Stimulated activated naive CD8-positive, alpha-beta T cell treated with anti-CD3 and anti-CD28 coated beads, Interleukin-15, amount 100 ng/mL, for 72 hours (primary cell): ENCODE results near the gene CAP2.
A peak's percentile ranks its signal among the peaks of the same experiment; 100 is the strongest.

Experiments used
- ATAC-seq: fragments of 150-1000 bp; cut with Tn5 transposase; 2 replicates; pipeline ENCODE4 v1.10.0; 2021; ENCODE audit warnings: mild to moderate bottlenecking, moderate library complexity
- DNase-seq, 2 donors: peaks; one replicate each; pipeline ENCODE4 v3.0.0; 2021 to 2022
- H3K27ac Mint-ChIP-seq, 2 donors: one replicate each; pipeline ENCODE4 v1.8.0; 2022; ENCODE audit warnings: mild to moderate bottlenecking in 2 of 2, mixed read lengths in 2 of 2, moderate library complexity in 2 of 2
- H3K27me3 Mint-ChIP-seq: one replicate; pipeline ENCODE4 v1.8.0; 2022; ENCODE audit warnings: mixed read lengths
- H3K4me1 Mint-ChIP-seq: one replicate; pipeline ENCODE4 v1.8.0; 2022; ENCODE audit warnings: mild to moderate bottlenecking, mixed read lengths
- H3K4me3 Mint-ChIP-seq, 2 donors: one replicate each; pipeline ENCODE4 v1.8.0; 2022; ENCODE audit warnings: mild to moderate bottlenecking in 2 of 2, mixed read lengths in 2 of 2, moderate library complexity in 1 of 2
- H3K9me3 Mint-ChIP-seq, 2 donors: one replicate each; pipeline ENCODE4 v1.8.0; 2022; ENCODE audit warnings: mixed read lengths in 2 of 2

Gene CAP2

GRCh38 chr6:17448165-17448564 lies 54.8 kb downstream of the CAP2 start:
- Mint-ChIP-seq H3K4me1 (no peaks in the 10 kb centered on the region), H3K27me3 (peaks cover 8% of the 10 kb centered on the region), H3K27ac (no peak overlapping the region), H3K9me3 (no peaks in the 10 kb centered on the region), H3K4me3 (no peak overlapping the region)
- no peak for ATAC-seq
- no peak for DNase-seq

DNA sequence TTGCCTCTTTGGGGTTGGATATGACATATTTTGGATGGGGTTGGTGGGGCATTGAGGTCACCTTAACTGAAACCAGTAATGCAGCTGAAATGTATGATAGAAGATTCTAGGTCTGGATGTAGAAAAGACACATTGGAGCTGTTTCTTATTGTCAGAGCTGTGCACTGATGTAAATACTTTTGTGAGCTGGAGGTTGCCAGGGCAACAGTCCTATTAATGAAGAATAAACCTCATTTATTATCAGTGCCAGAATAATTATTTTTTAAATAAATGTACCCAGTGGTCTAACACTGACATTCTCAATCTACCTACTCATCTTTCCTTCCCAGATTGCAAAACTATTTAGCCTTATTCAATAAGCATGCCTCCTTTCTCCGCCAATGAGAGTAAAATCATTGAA lies 57.0 kb downstream of the CAP2 start:
- Mint-ChIP-seq H3K9me3 (no peaks in the 10 kb centered on the region), H3K27me3 (peaks cover 8% of the 10 kb centered on the region), H3K27ac (no peak overlapping the region), H3K4me1 (no peaks in the 10 kb centered on the region), H3K4me3 (no peak overlapping the region)
- no peak for ATAC-seq
- DNase-seq, result no peak

DNA sequence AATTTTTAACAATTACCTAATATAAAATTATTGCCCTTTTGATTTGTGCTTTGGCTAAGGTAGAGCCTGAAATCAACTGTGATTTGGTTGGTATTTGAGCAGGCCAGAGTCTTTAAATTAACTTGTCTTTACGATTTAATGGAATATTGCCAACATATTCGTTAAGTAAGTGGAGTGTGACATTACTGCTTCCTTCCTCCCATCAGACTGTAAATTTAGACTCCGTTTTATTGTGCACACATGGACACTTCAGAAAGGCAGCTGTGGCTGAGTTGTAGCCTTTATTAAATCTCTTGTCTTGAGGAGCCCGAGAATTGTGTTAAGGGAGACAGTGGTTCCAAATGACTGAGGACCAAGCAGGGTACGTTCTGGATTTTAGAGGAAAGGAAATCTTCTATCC lies 57.4 kb downstream of the CAP2 start:
- no peak overlapping the region for H3K27ac Mint-ChIP-seq
- H3K27me3 Mint-ChIP-seq, result peaks cover 12% of the 10 kb centered on the region
- DNase-seq, result no peak
- no peaks in the 10 kb centered on the region for H3K9me3 Mint-ChIP-seq
- H3K4me1 Mint-ChIP-seq, result no peaks in the 10 kb centered on the region
- no peak for ATAC-seq
- no peak overlapping the region for H3K4me3 Mint-ChIP-seq

DNA sequence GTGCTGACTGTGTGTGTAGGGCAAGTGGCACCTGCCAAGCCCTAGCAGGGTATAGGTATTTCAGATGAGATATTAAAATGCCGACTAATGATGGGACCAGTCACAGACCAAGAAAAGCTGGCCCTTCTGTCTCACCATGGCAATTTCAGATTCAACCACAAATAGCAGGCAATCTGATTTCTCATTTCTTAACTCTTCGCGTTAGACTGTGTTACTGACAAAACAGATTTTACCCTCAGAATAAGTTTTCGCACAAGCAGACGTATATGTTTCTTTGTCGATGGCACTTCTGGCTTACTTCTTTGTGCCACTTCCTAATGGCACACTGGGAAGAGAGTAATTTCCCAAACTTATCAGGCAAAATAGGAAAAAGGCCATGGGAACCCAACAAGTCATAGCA lies 58.7 kb downstream of the CAP2 start:
- DNase-seq (no peak), ATAC-seq (no peak)
- Mint-ChIP-seq H3K4me3 (no peak overlapping the region), H3K4me1 (no peaks in the 10 kb centered on the region), H3K9me3 (no peaks in the 10 kb centered on the region), H3K27me3 (peaks cover 24% of the 10 kb centered on the region), H3K27ac (no peak overlapping the region)

GRCh38 chr6:17454316-17455005 lies 61.1 kb downstream of the CAP2 start:
- H3K27ac Mint-ChIP-seq, result no peak overlapping the region
- DNase-seq (no peak), ATAC-seq (no peak)
- no peak overlapping the region for H3K4me3 Mint-ChIP-seq
- no peaks in the 10 kb centered on the region for H3K4me1 Mint-ChIP-seq
- H3K27me3 Mint-ChIP-seq, result peaks cover 46% of the 10 kb centered on the region
- H3K9me3 Mint-ChIP-seq, result no peaks in the 10 kb centered on the region

- Mint-ChIP-seq H3K4me1 (no peaks in the 10 kb centered on the region), H3K27ac (no peak overlapping the region), H3K27me3 (peaks cover 48% of the 10 kb centered on the region), H3K4me3 (no peak overlapping the region), H3K9me3 (no peaks in the 10 kb centered on the region)
- no peak for DNase-seq
- no peak for ATAC-seq
Observed at GRCh38 chr6:17455919-17456318, 62.5 kb downstream of the CAP2 start.

GRCh38 chr6:17456711-17457110 lies 63.3 kb downstream of the CAP2 start:
- no peaks in the 10 kb centered on the region for H3K4me1 Mint-ChIP-seq
- DNase-seq (no peak), ATAC-seq (no peak)
- H3K27ac Mint-ChIP-seq, result no peak overlapping the region
- H3K4me3 Mint-ChIP-seq, result no peak overlapping the region
- no peaks in the 10 kb centered on the region for H3K9me3 Mint-ChIP-seq
- H3K27me3 Mint-ChIP-seq, result peaks cover 48% of the 10 kb centered on the region

DNA sequence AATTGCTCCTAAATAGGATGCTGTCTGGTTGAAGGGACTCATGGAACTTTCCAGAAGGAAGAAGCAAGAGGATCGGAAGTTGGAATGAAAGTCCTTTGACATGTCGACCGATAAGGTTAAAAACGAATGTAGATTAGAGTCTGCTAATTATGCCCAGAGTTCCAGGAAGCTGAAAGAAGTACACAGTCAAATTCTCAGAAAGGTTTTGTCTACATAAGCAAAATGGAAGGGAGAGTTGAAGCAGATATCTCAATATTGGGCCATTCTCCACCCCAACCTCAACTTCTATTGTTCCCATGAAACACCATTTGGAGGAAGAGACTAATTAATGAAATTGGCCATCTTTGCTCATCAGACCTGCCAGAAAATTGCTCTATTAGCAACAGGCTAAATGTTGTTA lies 64.0 kb downstream of the CAP2 start:
- H3K4me1 Mint-ChIP-seq, result no peaks in the 10 kb centered on the region
- no peaks in the 10 kb centered on the region for H3K9me3 Mint-ChIP-seq
- no peak overlapping the region for H3K27ac Mint-ChIP-seq
- peaks cover 45% of the 10 kb centered on the region for H3K27me3 Mint-ChIP-seq
- ATAC-seq, result no peak
- H3K4me3 Mint-ChIP-seq, result no peak overlapping the region
- no peak for DNase-seq

DNA sequence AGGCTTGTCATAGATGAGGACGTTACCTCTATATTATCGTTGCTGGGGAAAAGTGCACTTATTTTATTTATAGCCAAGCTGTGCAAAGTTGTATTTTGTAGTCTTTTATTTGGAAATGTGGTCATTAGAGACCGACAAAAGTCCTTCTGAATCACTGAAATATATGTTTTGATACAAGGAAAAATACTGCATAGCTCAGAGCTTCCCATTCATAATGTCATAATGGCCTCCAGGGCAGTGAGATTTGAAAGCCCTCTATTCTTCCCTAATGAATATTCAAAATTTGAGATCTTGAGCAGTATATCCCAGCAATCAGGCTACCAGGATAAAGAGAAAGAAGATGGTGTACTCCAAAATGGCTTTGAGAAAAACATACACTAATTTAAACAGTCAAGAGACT lies 64.6 kb downstream of the CAP2 start:
- peak overlapping the region in 1 of 2 donors; percentile 27 for H3K27ac Mint-ChIP-seq
- peaks cover 41% of the 10 kb centered on the region for H3K27me3 Mint-ChIP-seq
- no peak overlapping the region for H3K4me3 Mint-ChIP-seq
- no peak for DNase-seq
- no peaks in the 10 kb centered on the region for H3K4me1 Mint-ChIP-seq
- ATAC-seq, result no peak
- no peaks in the 10 kb centered on the region for H3K9me3 Mint-ChIP-seq

DNA sequence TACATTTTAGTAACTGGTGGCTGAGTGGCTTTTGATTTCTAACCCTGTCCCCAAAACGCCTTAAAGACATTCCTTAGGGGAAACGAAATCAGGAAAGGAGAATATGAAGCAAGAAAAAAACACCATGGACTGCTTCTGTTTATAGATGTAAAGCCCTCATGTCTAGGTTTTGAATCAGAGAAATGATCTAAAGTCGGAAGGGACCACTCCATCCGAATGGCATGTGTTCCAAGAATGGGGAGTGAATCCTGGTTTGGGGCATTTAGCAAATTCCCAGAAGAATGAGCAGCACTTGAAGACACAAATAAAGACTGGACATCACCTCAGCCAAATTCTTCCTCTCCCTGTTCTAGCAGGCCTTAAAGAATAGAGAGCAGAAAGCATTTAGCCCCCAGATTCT lies 65.6 kb downstream of the CAP2 start:
- peaks cover 41% of the 10 kb centered on the region for H3K27me3 Mint-ChIP-seq
- H3K4me1 Mint-ChIP-seq, result no peaks in the 10 kb centered on the region
- DNase-seq (no peak), ATAC-seq (no peak)
- no peak overlapping the region for H3K4me3 Mint-ChIP-seq
- no peaks in the 10 kb centered on the region for H3K9me3 Mint-ChIP-seq
- H3K27ac Mint-ChIP-seq, result no peak overlapping the region

DNA sequence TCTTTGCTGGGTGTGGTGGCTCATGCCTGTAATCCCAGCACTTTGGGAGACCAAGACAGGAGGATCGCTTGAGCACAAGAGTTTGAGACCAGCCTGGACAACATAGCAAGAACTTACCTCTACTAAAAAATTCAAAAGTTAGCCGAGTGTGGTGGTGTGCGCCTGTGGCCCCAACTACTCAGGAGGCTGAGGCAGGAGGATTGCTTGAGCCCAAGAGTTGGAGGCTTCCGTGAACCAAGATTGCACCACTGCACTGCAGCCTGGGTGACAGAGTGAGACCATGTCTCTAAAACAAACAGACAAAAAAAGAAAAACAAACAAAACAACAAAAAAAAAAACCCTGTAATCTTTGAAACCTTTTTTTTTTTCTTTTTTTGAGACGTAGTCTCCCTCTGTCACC lies 67.5 kb downstream of the CAP2 start:
- no peaks in the 10 kb centered on the region for H3K9me3 Mint-ChIP-seq
- DNase-seq, result no peak
- peaks cover 36% of the 10 kb centered on the region for H3K27me3 Mint-ChIP-seq
- no peak overlapping the region for H3K27ac Mint-ChIP-seq
- H3K4me1 Mint-ChIP-seq, result no peaks in the 10 kb centered on the region
- no peak for ATAC-seq
- no peak overlapping the region for H3K4me3 Mint-ChIP-seq

GRCh38 chr6:17466147-17466546 lies 72.8 kb downstream of the CAP2 start:
- no peaks in the 10 kb centered on the region for H3K4me1 Mint-ChIP-seq
- no peak for DNase-seq
- H3K4me3 Mint-ChIP-seq, result no peak overlapping the region
- ATAC-seq, result no peak
- H3K27ac Mint-ChIP-seq, result no peak overlapping the region
- H3K27me3 Mint-ChIP-seq, result peaks cover 15% of the 10 kb centered on the region
- H3K9me3 Mint-ChIP-seq, result no peaks in the 10 kb centered on the region

GRCh38 chr6:17466707-17467106 lies 73.3 kb downstream of the CAP2 start:
- no peaks in the 10 kb centered on the region for H3K9me3 Mint-ChIP-seq
- H3K4me1 Mint-ChIP-seq, result no peaks in the 10 kb centered on the region
- ATAC-seq (no peak), DNase-seq (no peak)
- peaks cover 15% of the 10 kb centered on the region for H3K27me3 Mint-ChIP-seq
- no peak overlapping the region for H3K4me3 Mint-ChIP-seq
- no peak overlapping the region for H3K27ac Mint-ChIP-seq

DNA sequence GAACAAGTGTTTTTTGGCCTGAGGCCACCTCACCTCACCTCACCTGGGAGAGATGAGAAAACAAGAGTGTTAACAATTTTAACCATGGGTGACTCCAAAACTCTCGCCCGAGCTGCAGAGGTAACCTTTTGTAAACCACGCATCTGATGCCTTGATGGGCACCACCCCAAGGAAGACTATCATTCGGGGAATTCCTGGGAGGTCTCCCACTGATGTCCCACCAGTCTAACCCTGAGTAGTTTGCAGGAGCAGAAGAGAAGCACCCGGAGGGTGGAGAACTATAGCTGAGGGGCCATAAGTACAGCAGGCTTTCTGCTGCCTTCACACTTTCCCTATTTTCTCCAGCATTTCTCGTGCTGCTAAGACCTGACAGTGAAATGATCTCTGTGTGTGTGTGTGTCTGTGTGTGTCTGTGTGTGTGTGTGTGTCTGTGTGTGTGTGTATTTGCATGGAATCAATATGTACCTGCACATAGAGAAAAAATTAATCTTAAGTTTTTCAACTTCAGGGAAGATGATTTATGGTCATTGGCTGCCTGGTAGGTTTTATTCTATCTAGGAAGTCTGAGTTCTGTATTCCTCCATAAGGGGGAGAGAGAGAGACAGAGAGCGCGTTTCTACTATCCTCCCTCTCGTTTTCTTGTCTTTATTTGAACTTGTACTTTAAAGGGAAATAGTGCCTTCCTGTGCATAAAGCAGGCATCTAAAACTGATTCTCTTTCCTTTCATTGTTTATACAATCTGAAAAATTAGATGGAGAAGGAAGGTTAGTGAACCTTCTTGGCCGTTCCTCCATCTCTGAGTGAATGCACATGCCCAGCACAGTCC lies 75.8 kb downstream of the CAP2 start:
- Mint-ChIP-seq H3K27ac (no peak overlapping the region), H3K4me1 (no peaks in the 10 kb centered on the region), H3K27me3 (peaks cover 15% of the 10 kb centered on the region), H3K4me3 (no peak overlapping the region), H3K9me3 (no peaks in the 10 kb centered on the region)
- no peak for DNase-seq
- no peak for ATAC-seq

GRCh38 chr6:17470202-17470937 lies 77.0 kb downstream of the CAP2 start:
- DNase-seq (no peak), ATAC-seq (no peak)
- Mint-ChIP-seq H3K27me3 (peaks cover 15% of the 10 kb centered on the region), H3K27ac (no peak overlapping the region), H3K4me3 (no peak overlapping the region), H3K4me1 (no peaks in the 10 kb centered on the region), H3K9me3 (no peaks in the 10 kb centered on the region)

- H3K4me3 Mint-ChIP-seq, result no peak overlapping the region
- H3K4me1 Mint-ChIP-seq, result no peaks in the 10 kb centered on the region
- ATAC-seq (no peak), DNase-seq (no peak)
- no peak overlapping the region for H3K27ac Mint-ChIP-seq
- H3K27me3 Mint-ChIP-seq, result peaks cover 15% of the 10 kb centered on the region
- no peaks in the 10 kb centered on the region for H3K9me3 Mint-ChIP-seq
Observed at GRCh38 chr6:17470938-17471327, 77.5 kb downstream of the CAP2 start.
